ENCODE measurements around the gene RAB34.
"Not testable (repeated sequence)": the region's sequence is repeated elsewhere in the genome, so short reads cannot be mapped to it uniquely, and the experiment has no call there.

RAB34 gene

GRCh38 chr17:28737316-28737715 is 19.6 kb upstream of the RAB34 start:
- Histone ChIP-seq H3K9me2 (replicated peaks; ENCODE audit: low read depth, low read length) (no peaks in the 10 kb centered on the region), H3K4me3 (ENCODE audit: low read length, poor library complexity, severe bottlenecking) (no peak overlapping the region), H3K9ac (ENCODE audit: low read depth, low read length, poor library complexity, severe bottlenecking) (no peak overlapping the region), H3K4me2 (ENCODE audit: low read depth, low read length, poor library complexity, severe bottlenecking) (no peak overlapping the region), H3K79me2 (ENCODE audit: insufficient read depth, low read length) (no peaks in the 10 kb centered on the region), H3K27me3 (ENCODE audit: insufficient read depth, low read length, poor library complexity, severe bottlenecking) (no peaks in the 10 kb centered on the region), H3K9me3 (ENCODE audit: insufficient read depth, low read depth, low read length) (no peaks in the 10 kb centered on the region), H4K20me1 (ENCODE audit: insufficient read depth, low read length, poor library complexity, severe bottlenecking) (no peaks in the 10 kb centered on the region), H3K4me1 (ENCODE audit: insufficient read depth, low read length, poor library complexity, severe bottlenecking) (peaks cover 10% of the 10 kb centered on the region), H3F3A (ENCODE audit: low read depth) (no peaks in the 10 kb centered on the region), H2AFZ (ENCODE audit: low read length) (no peak overlapping the region), H3K36me3 (ENCODE audit: insufficient read depth, low read length) (no peaks in the 10 kb centered on the region)
- TF ChIP-seq EZH2phosphoT487 (IDR thresholded peaks at IDR 0.05; ENCODE audit: borderline replicate concordance), result no peak

GRCh38 chr17:28735913-28736769 is 18.5 kb upstream of the RAB34 start:
- not testable (repeated sequence) for H3K4me2 ChIP-seq (ENCODE audit: low read depth, low read length, poor library complexity, severe bottlenecking); H3K27me3 ChIP-seq (ENCODE audit: insufficient read depth, low read length, poor library complexity, severe bottlenecking); H3K4me1 ChIP-seq (ENCODE audit: insufficient read depth, low read length, poor library complexity, severe bottlenecking); H3K9ac ChIP-seq (ENCODE audit: low read depth, low read length, poor library complexity, severe bottlenecking); H3K79me2 ChIP-seq (ENCODE audit: insufficient read depth, low read length); H3K9me3 ChIP-seq (ENCODE audit: insufficient read depth, low read depth, low read length); H3K9me2 ChIP-seq (replicated peaks; ENCODE audit: low read depth, low read length); H3K36me3 ChIP-seq (ENCODE audit: insufficient read depth, low read length); H3K4me3 ChIP-seq (ENCODE audit: low read length, poor library complexity, severe bottlenecking); H4K20me1 ChIP-seq (ENCODE audit: insufficient read depth, low read length, poor library complexity, severe bottlenecking); H2AFZ ChIP-seq (ENCODE audit: low read length); H3F3A ChIP-seq (ENCODE audit: low read depth)

GRCh38 chr17:28735242-28735722 is 17.6 kb upstream of the RAB34 start:
- Histone ChIP-seq H4K20me1 (ENCODE audit: insufficient read depth, low read length, poor library complexity, severe bottlenecking) (no peaks in the 10 kb centered on the region), H2AFZ (ENCODE audit: low read length) (no peak overlapping the region), H3K9ac (ENCODE audit: low read depth, low read length, poor library complexity, severe bottlenecking) (no peak overlapping the region), H3K4me2 (ENCODE audit: low read depth, low read length, poor library complexity, severe bottlenecking) (no peak overlapping the region), H3K79me2 (ENCODE audit: insufficient read depth, low read length) (no peaks in the 10 kb centered on the region), H3K27me3 (ENCODE audit: insufficient read depth, low read length, poor library complexity, severe bottlenecking) (no peaks in the 10 kb centered on the region), H3K4me3 (ENCODE audit: low read length, poor library complexity, severe bottlenecking) (no peak overlapping the region), H3K9me3 (ENCODE audit: insufficient read depth, low read depth, low read length) (no peaks in the 10 kb centered on the region), H3K9me2 (replicated peaks; ENCODE audit: low read depth, low read length) (no peaks in the 10 kb centered on the region), H3K4me1 (ENCODE audit: insufficient read depth, low read length, poor library complexity, severe bottlenecking) (peaks cover 10% of the 10 kb centered on the region), H3F3A (ENCODE audit: low read depth) (no peaks in the 10 kb centered on the region), H3K36me3 (ENCODE audit: insufficient read depth, low read length) (no peaks in the 10 kb centered on the region)
- TF ChIP-seq CTCF (conservative IDR thresholded peaks at IDR 0.05; ENCODE audit: low read length) (no peak), EZH2phosphoT487 (IDR thresholded peaks at IDR 0.05; ENCODE audit: borderline replicate concordance) (no peak)

- Histone ChIP-seq H3K4me1 (ENCODE audit: insufficient read depth, low read length, poor library complexity, severe bottlenecking) (peaks cover 10% of the 10 kb centered on the region), H4K20me1 (ENCODE audit: insufficient read depth, low read length, poor library complexity, severe bottlenecking) (no peaks in the 10 kb centered on the region), H3K79me2 (ENCODE audit: insufficient read depth, low read length) (no peaks in the 10 kb centered on the region), H3F3A (ENCODE audit: low read depth) (no peaks in the 10 kb centered on the region), H3K9me2 (replicated peaks; ENCODE audit: low read depth, low read length) (no peaks in the 10 kb centered on the region), H3K9me3 (ENCODE audit: insufficient read depth, low read depth, low read length) (no peaks in the 10 kb centered on the region), H3K27me3 (ENCODE audit: insufficient read depth, low read length, poor library complexity, severe bottlenecking) (no peaks in the 10 kb centered on the region), H3K4me3 (ENCODE audit: low read length, poor library complexity, severe bottlenecking) (no peak overlapping the region), H3K4me2 (ENCODE audit: low read depth, low read length, poor library complexity, severe bottlenecking) (no peak overlapping the region), H3K36me3 (ENCODE audit: insufficient read depth, low read length) (no peaks in the 10 kb centered on the region), H3K9ac (ENCODE audit: low read depth, low read length, poor library complexity, severe bottlenecking) (no peak overlapping the region), H2AFZ (ENCODE audit: low read length) (no peak overlapping the region)
- no peak for TF ChIP-seq CTCF (conservative IDR thresholded peaks at IDR 0.05; ENCODE audit: low read length)
- no peak for TF ChIP-seq EZH2phosphoT487 (IDR thresholded peaks at IDR 0.05; ENCODE audit: borderline replicate concordance)
Measured at GRCh38 chr17:28734712-28735241, 17.1 kb upstream of the RAB34 start.
